K562 (cell line): Measurements from ENCODE around the gene ALDH1A2. TPM values are rescaled to one million over a fixed set of nuclear protein-coding genes. Genes with fewer than 3 reads are reported as not detected.
A peak's percentile ranks its signal among the peaks of the same experiment; 100 is the strongest.

Experiments
- AFF4 ChIP-seq: sonication (generic); formaldehyde crosslinking; IDR thresholded peaks from 2 replicates; pipeline ENCODE4 v1.8.0; 2023; ENCODE audit warnings: mild to moderate bottlenecking, missing genetic modification reagents
- ETV1 ChIP-seq: fragments of 450-650 bp; conservative IDR thresholded peaks from 2 replicates; pipeline ENCODE4 v1.6.1; 2016; ENCODE audit warnings: missing genetic modification characterization, control low read depth, low read depth, missing compliant biosample characterization
- FOXK1 ChIP-seq: sonication (generic); formaldehyde crosslinking; IDR thresholded peaks from 2 replicates; pipeline ENCODE4 v1.8.0; 2022; ENCODE audit warnings: missing genetic modification reagents, mild to moderate bottlenecking, borderline replicate concordance
- HIVEP1 ChIP-seq: fragments of 250-450 bp; sonication (Bioruptor Pico); IDR thresholded peaks from 2 replicates; pipeline ENCODE4 v1.4.0; 2020; ENCODE audit warnings: mild to moderate bottlenecking
- KDM5B ChIP-seq: fragments of 200-600 bp; sonication (generic); IDR thresholded peaks from 2 replicates; pipeline ENCODE4 v1.6.1; 2012; ENCODE audit warnings: low read depth, mild to moderate bottlenecking, moderate library complexity, low read length, control low read depth, inconsistent platforms; ENCODE audit not compliant: insufficient replicate concordance
- MBD1 ChIP-seq: fragments of 250-450 bp; sonication (Bioruptor Pico); IDR thresholded peaks from 2 replicates; pipeline ENCODE4 v1.8.0; 2022; ENCODE audit warnings: inconsistent platforms
- MCM2 ChIP-seq: fragments of 450-650 bp; IDR thresholded peaks from 2 replicates; pipeline ENCODE4 v1.6.1; 2017; ENCODE audit warnings: low read depth, mild to moderate bottlenecking
- PTRF ChIP-seq: fragments of 450-650 bp; IDR thresholded peaks from 2 replicates; pipeline ENCODE4 v1.6.1; 2016; ENCODE audit warnings: mild to moderate bottlenecking, missing genetic modification characterization, missing compliant biosample characterization
- PTTG1 ChIP-seq: fragments of 450-650 bp; IDR thresholded peaks from 2 replicates; pipeline ENCODE4 v1.6.1; 2016; ENCODE audit warnings: low read depth, mild to moderate bottlenecking, missing genetic modification characterization, missing compliant biosample characterization
- SREBF2 ChIP-seq: sonication (generic); formaldehyde crosslinking; IDR thresholded peaks from 2 replicates; pipeline ENCODE4 v1.4.0; 2020; ENCODE audit warnings: mild to moderate bottlenecking, missing genetic modification reagents
- SRSF3 ChIP-seq: fragments of 200-400 bp; formaldehyde crosslinking; IDR thresholded peaks from 2 replicates; pipeline ENCODE4 v1.6.1; 2016; ENCODE audit warnings: mild to moderate bottlenecking, low read length, moderate library complexity; ENCODE audit not compliant: insufficient read depth
- ZBTB17 ChIP-seq: fragments of 450-650 bp; formaldehyde crosslinking; IDR thresholded peaks from 2 replicates; pipeline ENCODE4 v1.4.0; 2020; ENCODE audit warnings: mild to moderate bottlenecking
- ZFP91 ChIP-seq: sonication (generic); formaldehyde crosslinking; IDR thresholded peaks from 2 replicates; pipeline ENCODE4 v1.8.0; 2022; ENCODE audit warnings: mild to moderate bottlenecking, missing genetic modification reagents
- ZNF263 ChIP-seq: sonication (generic); formaldehyde crosslinking; IDR thresholded peaks from 2 replicates; pipeline ENCODE4 v1.8.0; 2022; ENCODE audit warnings: mild to moderate bottlenecking, missing genetic modification reagents, borderline replicate concordance
- ZNF609 ChIP-seq: sonication (generic); formaldehyde crosslinking; IDR thresholded peaks from 2 replicates; pipeline ENCODE4 v1.8.1; 2023; ENCODE audit warnings: missing genetic modification reagents, mild to moderate bottlenecking, borderline replicate concordance
- polyA plus RNA-seq, 8 experiments: library from polyadenylated mRNA; depleted of rRNA in 4 of 8; stranded (reverse) in 5 of 8; unstranded in 3 of 8; fragments of >200 nt; fragmentation: Nextera tagmentation in 2 of 8; fragmentation: Illumina TruSeq in 1 of 8; extraction: Ambion mirVana in 2 of 8; extraction: Trizol in 1 of 8; gene quantifications; 2 replicates each; pipeline versions ENCODE4 v1.2.1 to v1.2.3, GENCODE V29; 2011 to 2014; ENCODE audit warnings: inconsistent platforms in 1 of 8, missing spikeins in 1 of 8
- total RNA-seq, 7 experiments: library from RNA; depleted of rRNA in 6 of 7; stranded (reverse); fragments of >200 nt in 6 of 7; fragmentation: Illumina TruSeq in 2 of 7; extraction: Trizol in 2 of 7; gene quantifications; 2 replicates each; pipeline versions ENCODE4 v1.2.1 to v1.2.3, GENCODE V29; 2011 to 2021; ENCODE audit warnings: low replicate concordance in 1 of 7

ALDH1A2 gene
- total and polyA plus RNA-seq, 9 of the 15 experiments (the other 6 are each of a cell fraction or from before 2014, with no cell fraction given): 115 to 393 (median 333) TPM

- TF ChIP-seq ZNF609 (no peak), AFF4 (CRISPR knock-in tag) (no peak; the same call in 1 of the 2 replicates), ZNF263 (CRISPR knock-in tag) (no peak), PTRF (tag) (no peak), ZFP91 (CRISPR knock-in tag) (no peak), MBD1 (CRISPR knock-in tag) (no peak), SRSF3 (no peak), HIVEP1 (CRISPR knock-in tag) (no peak), SREBF2 (CRISPR knock-in tag) (no peak), MCM2 (no peak), KDM5B (no peak), ETV1 (peak; percentile 60; the same call in 1 of the 2 replicates), PTTG1 (tag) (no peak), FOXK1 (no peak), ZBTB17 (CRISPR knock-in tag) (no peak)
These were observed 45.6 kb upstream of the ALDH1A2 start (continued) for GRCh38 chr15:58110999-58111717.
